Caco-2 (cell line): ENCODE data around the gene CLEC4D. TPM values are rescaled to one million over a fixed set of nuclear protein-coding genes. Genes with fewer than 3 reads are reported as not detected.
"Not testable (repeated sequence)": the region's sequence is repeated elsewhere in the genome, so short reads cannot be mapped to it uniquely, and the experiment has no call there.

ENCODE experiments used
- BruUV-seq: library from RNA; stranded (reverse); fragments of 400-500 nt; replicated peaks from 2 replicates; lab custom pipeline; 2021; lab: Mats Ljungman, UMichigan
- CTCF ChIA-PET: fragments of 300-600 bp; sonication (Branson Sonifier 250); formaldehyde crosslinking; loops from one replicate; lab custom pipeline; 2022; ENCODE audit warnings: antibody characterized with exemption; lab: Charles Lee
- POLR2A ChIA-PET: fragments of 300-600 bp; sonication (Branson Sonifier 250); formaldehyde crosslinking; loops from one replicate; lab custom pipeline; 2022; ENCODE audit warnings: antibody characterized with exemption; lab: Charles Lee
- DNase-seq, 2 experiments: peaks; one replicate each; pipeline versions ENCODE4 v3.0.0 to v3.0.0-alpha.2; 2020 to 2022
- H3K27me3 ChIP-seq: replicated peaks from 2 replicates; pipeline ENCODE4 v1.6.0; 2011; ENCODE audit warnings: low read length; ENCODE audit not compliant: control insufficient read depth, insufficient read depth
- H3K36me3 ChIP-seq: 2 replicates; pipeline ENCODE4 v1.5.1; 2011; ENCODE audit warnings: low read length; ENCODE audit not compliant: control insufficient read depth, insufficient read depth
- H3K4me1 ChIP-seq: fragments of 250-450 bp; sonication (Bioruptor Pico); 2 replicates; pipeline ENCODE4 v1.5.1; 2020; ENCODE audit warnings: mild to moderate bottlenecking
- H3K4me3 ChIP-seq: 2 replicates; pipeline ENCODE4 v1.5.1; 2011; ENCODE audit warnings: low read depth, mild to moderate bottlenecking, control low read depth, low read length
- H3K9me3 ChIP-seq: fragments of 250-450 bp; sonication (Bioruptor Pico); 2 replicates; pipeline ENCODE4 v1.5.1; 2020; ENCODE audit warnings: mild to moderate bottlenecking, moderate library complexity
- H3K27ac Mint-ChIP-seq: one replicate; pipeline ENCODE4 v1.8.0; 2022; ENCODE audit warnings: mixed read lengths; ENCODE audit not compliant: unreplicated experiment
- H3K27me3 Mint-ChIP-seq: one replicate; pipeline ENCODE4 v1.8.0; 2022; ENCODE audit warnings: mixed read lengths; ENCODE audit not compliant: insufficient read depth, unreplicated experiment
- H3K36me3 Mint-ChIP-seq: one replicate; pipeline ENCODE4 v1.8.0; 2022; ENCODE audit warnings: mild to moderate bottlenecking, mixed read lengths; ENCODE audit not compliant: insufficient read depth, unreplicated experiment
- H3K4me1 Mint-ChIP-seq: one replicate; pipeline ENCODE4 v1.8.0; 2022; ENCODE audit warnings: low read depth, mixed read lengths; ENCODE audit not compliant: unreplicated experiment
- H3K4me3 Mint-ChIP-seq: one replicate; pipeline ENCODE4 v1.8.0; 2022; ENCODE audit warnings: mild to moderate bottlenecking, moderate library complexity, mixed read lengths; ENCODE audit not compliant: unreplicated experiment
- H3K9me3 Mint-ChIP-seq: one replicate; pipeline ENCODE4 v1.8.0; 2022; ENCODE audit warnings: mixed read lengths; ENCODE audit not compliant: unreplicated experiment
- CTCF ChIP-seq, 2 experiments: fragments of 200-600 bp in 1 of 2; IDR thresholded peaks; 1 replicate in 1 of 2; 2 replicates in 1 of 2; pipeline versions ENCODE4 v1.5.1 to v1.8.0; 2011 to 2022; ENCODE audit warnings: antibody characterized with exemption in 1 of 2, control low read depth in 1 of 2, inconsistent platforms in 1 of 2, low read depth in 1 of 2, low read length in 1 of 2, mild to moderate bottlenecking in 1 of 2, moderate library complexity in 1 of 2; ENCODE audit not compliant: insufficient read depth in 1 of 2, severe bottlenecking in 1 of 2, unreplicated experiment in 1 of 2
- intact Hi-C: fragments of 100-400 bp; cut with micrococcal nuclease; formaldehyde crosslinking; loops from one replicate; pipeline ENCODE4 v1.10.0; 2022; ENCODE audit not compliant: unreplicated experiment
- total RNA-seq: library from RNA; stranded (reverse); gene quantifications from 2 replicates; pipeline ENCODE4 v1.2.3, GENCODE V29; 2022

Gene CLEC4D
- total RNA-seq, 1 experiment from 2014 or later, result not detected

DNA sequence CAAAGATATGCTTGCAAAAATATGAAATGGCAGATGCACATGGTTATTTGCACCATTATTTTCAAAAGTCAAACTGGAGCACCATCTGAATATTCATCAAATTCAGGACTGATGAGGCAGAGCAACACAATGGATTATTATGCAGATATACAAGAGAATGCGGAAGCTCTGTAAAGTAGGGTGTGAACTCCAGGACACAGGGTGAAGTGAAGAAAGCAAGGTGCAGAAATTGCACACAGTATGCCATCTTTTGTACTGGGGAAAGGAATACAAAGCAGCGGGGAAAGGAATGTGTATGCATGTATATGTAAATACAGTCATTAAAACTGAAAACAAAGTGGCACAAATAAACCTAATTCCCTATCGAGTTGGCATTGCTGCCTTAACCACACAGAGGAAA lies 50.1 kb downstream of the CLEC4D start:
- Mint-ChIP-seq H3K9me3 (peaks cover 28% of the 10 kb centered on the region), H3K4me3 (no peak overlapping the region), H3K27me3 (no peaks in the 10 kb centered on the region), H3K27ac (no peak overlapping the region), H3K4me1 (peaks cover 12% of the 10 kb centered on the region), H3K36me3 (no peaks in the 10 kb centered on the region)
- Histone ChIP-seq H3K9me3 (peaks cover 6% of the 10 kb centered on the region), H3K4me3 (no peak overlapping the region), H3K36me3 (no peaks in the 10 kb centered on the region), H3K4me1 (peaks cover 13% of the 10 kb centered on the region), H3K27me3 (no peaks in the 10 kb centered on the region)
- TF ChIP-seq CTCF (IDR thresholded peaks at IDR 0.05; ENCODE audit: insufficient read depth in 1 of 2, low read depth in 1 of 2, low read length in 1 of 2, severe bottlenecking in 1 of 2, unreplicated experiment in 1 of 2), result no peak
- BruUV-seq, result no TSS peak
- ChIA-PET CTCF (interaction anchor here (0.6 kb wide), 1 partner anchor 489 kb away, joined by 4 read pairs; no protein-coding TSS in a partner anchor), POLR2A (no interaction called here)
- no peak for DNase-seq
- intact Hi-C loops, result no loop called here

GRCh38 chr12:8564656-8565055 lies 51.4 kb downstream of the CLEC4D start:
- ChIA-PET CTCF (interaction anchor here (0.6 kb wide), 1 partner anchor 91 kb away, joined by 3 read pairs; no protein-coding TSS in a partner anchor), POLR2A (no interaction called here)
- Mint-ChIP-seq H3K27ac (no peak overlapping the region), H3K36me3 (no peaks in the 10 kb centered on the region), H3K9me3 (peaks cover 28% of the 10 kb centered on the region), H3K27me3 (no peaks in the 10 kb centered on the region), H3K4me3 (no peak overlapping the region), H3K4me1 (peaks cover 12% of the 10 kb centered on the region)
- Histone ChIP-seq H3K9me3 (peaks cover 6% of the 10 kb centered on the region), H3K4me3 (no peak overlapping the region), H3K27me3 (no peaks in the 10 kb centered on the region), H3K4me1 (peaks cover 13% of the 10 kb centered on the region), H3K36me3 (no peaks in the 10 kb centered on the region)
- TF ChIP-seq CTCF (IDR thresholded peaks at IDR 0.05; ENCODE audit: insufficient read depth in 1 of 2, low read depth in 1 of 2, low read length in 1 of 2, severe bottlenecking in 1 of 2, unreplicated experiment in 1 of 2), result no peak
- BruUV-seq, result no TSS peak
- no peak for DNase-seq
- intact Hi-C loops, result no loop called here

DNA sequence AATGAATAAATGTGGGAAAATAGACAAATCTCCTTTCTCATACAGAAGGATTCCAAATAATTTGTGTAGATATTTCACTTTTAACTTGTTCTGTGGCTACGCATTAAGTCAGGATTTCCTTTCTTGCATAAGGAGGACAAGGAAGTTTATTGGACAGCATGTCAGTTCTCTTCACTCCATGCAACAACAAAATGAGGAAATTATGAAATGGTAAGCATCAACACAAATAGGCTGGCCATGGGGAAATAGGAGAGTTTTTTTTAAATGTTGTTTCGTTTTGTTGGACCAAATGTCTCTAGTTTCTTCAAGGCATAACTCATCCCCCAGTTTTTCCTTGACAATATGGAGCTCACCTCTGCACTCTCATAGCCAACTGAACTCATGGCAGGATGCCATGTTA lies 52.7 kb downstream of the CLEC4D start:
- H3K4me1 ChIP-seq, CTCF ChIA-PET, H3K9me3 ChIP-seq, H3K27ac Mint-ChIP-seq, DNase-seq, H3K36me3 ChIP-seq, H3K27me3 Mint-ChIP-seq, BruUV-seq, H3K27me3 ChIP-seq, intact Hi-C loops, H3K36me3 Mint-ChIP-seq, H3K4me3 ChIP-seq, H3K4me1 Mint-ChIP-seq, POLR2A ChIA-PET, H3K4me3 Mint-ChIP-seq: not testable (repeated sequence)
- H3K9me3 Mint-ChIP-seq, result peaks cover 18% of the 10 kb centered on the region

DNA sequence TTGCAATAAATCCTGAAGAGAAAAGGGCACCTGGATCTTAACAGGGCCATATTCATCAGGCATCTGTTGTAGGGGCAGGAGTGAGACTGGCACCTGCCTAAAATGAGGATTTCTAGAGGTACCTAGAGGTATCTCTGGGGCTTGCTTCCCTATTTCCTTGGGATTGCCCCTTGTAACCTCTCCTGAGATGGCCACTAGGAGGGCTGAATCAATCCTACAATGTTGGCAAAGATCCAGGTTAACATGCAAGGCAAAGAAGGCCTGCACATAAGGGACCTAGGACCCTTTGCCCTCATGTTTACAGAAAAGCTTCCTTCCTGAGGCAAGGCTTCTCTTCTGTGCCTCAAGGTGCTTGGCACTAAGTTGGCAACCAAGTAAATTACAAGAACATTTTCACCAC lies 53.2 kb downstream of the CLEC4D start:
- no peaks in the 10 kb centered on the region for H3K27me3 Mint-ChIP-seq
- H3K4me1 Mint-ChIP-seq, result no peaks in the 10 kb centered on the region
- POLR2A ChIA-PET, result no interaction called here
- peaks cover 14% of the 10 kb centered on the region for H3K9me3 Mint-ChIP-seq
- TF ChIP-seq CTCF (IDR thresholded peaks at IDR 0.05; ENCODE audit: insufficient read depth in 1 of 2, low read depth in 1 of 2, low read length in 1 of 2, severe bottlenecking in 1 of 2, unreplicated experiment in 1 of 2), result no peak
- peaks cover 1% of the 10 kb centered on the region for H3K4me1 ChIP-seq
- no peak overlapping the region for H3K4me3 ChIP-seq
- peaks cover 6% of the 10 kb centered on the region for H3K9me3 ChIP-seq
- no peak overlapping the region for H3K4me3 Mint-ChIP-seq
- H3K27ac Mint-ChIP-seq, result no peak overlapping the region
- intact Hi-C loops, result no loop called here
- no peaks in the 10 kb centered on the region for H3K27me3 ChIP-seq
- DNase-seq, result no peak
- no peaks in the 10 kb centered on the region for H3K36me3 Mint-ChIP-seq
- no peaks in the 10 kb centered on the region for H3K36me3 ChIP-seq
- BruUV-seq, result no TSS peak
- CTCF ChIA-PET, result no interaction called here
